ENCODE measurements around the gene USB1.

The USB1 gene

DNA sequence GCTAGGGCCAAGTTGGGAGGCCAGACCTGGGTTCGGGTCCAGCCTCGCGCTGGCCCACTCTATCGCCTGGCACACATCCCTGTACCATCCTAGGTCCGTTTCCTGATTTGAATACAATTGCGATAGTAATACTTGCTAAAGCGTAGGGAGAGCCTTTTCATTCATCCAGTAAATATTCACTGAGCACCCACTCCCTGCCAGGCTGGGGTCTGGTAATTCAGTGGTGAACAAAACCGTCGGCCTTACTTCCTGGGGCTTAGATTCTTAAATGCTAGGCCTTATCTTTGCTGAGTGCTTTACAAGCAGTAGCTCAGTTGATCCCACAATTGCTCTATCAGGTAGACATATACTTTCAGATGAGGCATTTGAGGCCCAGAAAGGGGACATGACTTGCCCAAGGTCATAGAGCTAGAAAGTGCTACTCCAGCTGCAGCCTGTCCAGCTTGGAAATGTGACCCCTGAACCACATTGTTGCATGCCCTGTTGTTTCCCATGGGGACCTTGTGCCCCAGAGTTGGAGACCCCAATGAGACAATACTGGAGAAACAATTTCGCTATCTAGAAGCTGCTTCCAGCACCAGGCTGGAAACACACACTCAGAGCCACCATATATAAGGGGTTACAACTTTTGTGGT lies 691 bp downstream of the USB1 start:
- H3K9me3 ChIP-seq (ENCODE audit: control insufficient read depth, insufficient read depth, low read depth, low read length) = no peaks in the 10 kb centered on the region
- peaks cover 0 to 50% of the 10 kb centered on the region in 2 experiments; a peak in 2 of 3 replicates for H3K36me3 ChIP-seq (ENCODE audit: control insufficient read depth in 2 of 2, insufficient read depth in 1 of 2, low read length in 2 of 2)
- H3K4me1 ChIP-seq (ENCODE audit: control insufficient read depth, insufficient read depth, low read length) = no peaks in the 10 kb centered on the region
- ChIA-PET CTCF (interaction anchor here (0.6 to 3.6 kb wide), 6 partner anchors 30 to 261 kb away, joined by 3 to 22 read pairs (median 5); no protein-coding TSS in a partner anchor), POLR2A (interaction anchor here (1.0 to 1.8 kb wide), 5 partner anchors 96 to 267 kb away, joined by 3 to 10 read pairs (median 7); partner anchors contain the start of gene CFAP20)
- TF ChIP-seq ZNF155 (tag by site-specific recombination; IDR thresholded peaks at IDR 0.05) (no peak), HOXA7 (CRISPR knock-in tag; IDR thresholded peaks at IDR 0.05; ENCODE audit: borderline replicate concordance) (no peak), GLIS1 (tag by site-specific recombination; IDR thresholded peaks at IDR 0.05) (no peak), ZNF121 (tag by site-specific recombination; IDR thresholded peaks at IDR 0.05) (no peak), ZNF626 (tag by site-specific recombination; IDR thresholded peaks at IDR 0.05) (no peak), TRIM28 (IDR thresholded peaks at IDR 0.05; ENCODE audit: borderline replicate concordance, low read length) (no peak), ZSCAN23 (tag by site-specific recombination; IDR thresholded peaks at IDR 0.05) (no peak), ZNF830 (tag by site-specific recombination; IDR thresholded peaks at IDR 0.05; ENCODE audit: low read depth) (no peak), MZF1 (tag by site-specific recombination; IDR thresholded peaks at IDR 0.05; ENCODE audit: borderline replicate concordance) (no peak), ZNF10 (tag by site-specific recombination; IDR thresholded peaks at IDR 0.05) (no peak), ZNF600 (tag by site-specific recombination; IDR thresholded peaks at IDR 0.05) (no peak), KLF9 (tag by site-specific recombination; IDR thresholded peaks at IDR 0.05; ENCODE audit: low read depth) (no peak)
- TF ChIP-seq, protein P1, sequence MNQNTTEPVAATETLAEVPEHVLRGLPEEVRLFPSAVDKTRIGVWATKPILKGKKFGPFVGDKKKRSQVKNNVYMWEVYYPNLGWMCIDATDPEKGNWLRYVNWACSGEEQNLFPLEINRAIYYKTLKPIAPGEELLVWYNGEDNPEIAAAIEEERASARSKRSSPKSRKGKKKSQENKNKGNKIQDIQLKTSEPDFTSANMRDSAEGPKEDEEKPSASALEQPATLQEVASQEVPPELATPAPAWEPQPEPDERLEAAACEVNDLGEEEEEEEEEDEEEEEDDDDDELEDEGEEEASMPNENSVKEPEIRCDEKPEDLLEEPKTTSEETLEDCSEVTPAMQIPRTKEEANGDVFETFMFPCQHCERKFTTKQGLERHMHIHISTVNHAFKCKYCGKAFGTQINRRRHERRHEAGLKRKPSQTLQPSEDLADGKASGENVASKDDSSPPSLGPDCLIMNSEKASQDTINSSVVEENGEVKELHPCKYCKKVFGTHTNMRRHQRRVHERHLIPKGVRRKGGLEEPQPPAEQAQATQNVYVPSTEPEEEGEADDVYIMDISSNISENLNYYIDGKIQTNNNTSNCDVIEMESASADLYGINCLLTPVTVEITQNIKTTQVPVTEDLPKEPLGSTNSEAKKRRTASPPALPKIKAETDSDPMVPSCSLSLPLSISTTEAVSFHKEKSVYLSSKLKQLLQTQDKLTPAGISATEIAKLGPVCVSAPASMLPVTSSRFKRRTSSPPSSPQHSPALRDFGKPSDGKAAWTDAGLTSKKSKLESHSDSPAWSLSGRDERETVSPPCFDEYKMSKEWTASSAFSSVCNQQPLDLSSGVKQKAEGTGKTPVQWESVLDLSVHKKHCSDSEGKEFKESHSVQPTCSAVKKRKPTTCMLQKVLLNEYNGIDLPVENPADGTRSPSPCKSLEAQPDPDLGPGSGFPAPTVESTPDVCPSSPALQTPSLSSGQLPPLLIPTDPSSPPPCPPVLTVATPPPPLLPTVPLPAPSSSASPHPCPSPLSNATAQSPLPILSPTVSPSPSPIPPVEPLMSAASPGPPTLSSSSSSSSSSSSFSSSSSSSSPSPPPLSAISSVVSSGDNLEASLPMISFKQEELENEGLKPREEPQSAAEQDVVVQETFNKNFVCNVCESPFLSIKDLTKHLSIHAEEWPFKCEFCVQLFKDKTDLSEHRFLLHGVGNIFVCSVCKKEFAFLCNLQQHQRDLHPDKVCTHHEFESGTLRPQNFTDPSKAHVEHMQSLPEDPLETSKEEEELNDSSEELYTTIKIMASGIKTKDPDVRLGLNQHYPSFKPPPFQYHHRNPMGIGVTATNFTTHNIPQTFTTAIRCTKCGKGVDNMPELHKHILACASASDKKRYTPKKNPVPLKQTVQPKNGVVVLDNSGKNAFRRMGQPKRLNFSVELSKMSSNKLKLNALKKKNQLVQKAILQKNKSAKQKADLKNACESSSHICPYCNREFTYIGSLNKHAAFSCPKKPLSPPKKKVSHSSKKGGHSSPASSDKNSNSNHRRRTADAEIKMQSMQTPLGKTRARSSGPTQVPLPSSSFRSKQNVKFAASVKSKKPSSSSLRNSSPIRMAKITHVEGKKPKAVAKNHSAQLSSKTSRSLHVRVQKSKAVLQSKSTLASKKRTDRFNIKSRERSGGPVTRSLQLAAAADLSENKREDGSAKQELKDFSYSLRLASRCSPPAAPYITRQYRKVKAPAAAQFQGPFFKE (tag by site-specific recombination; IDR thresholded peaks at IDR 0.05; ENCODE audit: borderline replicate concordance) = no peak
- TF ChIP-seq, protein P2, sequence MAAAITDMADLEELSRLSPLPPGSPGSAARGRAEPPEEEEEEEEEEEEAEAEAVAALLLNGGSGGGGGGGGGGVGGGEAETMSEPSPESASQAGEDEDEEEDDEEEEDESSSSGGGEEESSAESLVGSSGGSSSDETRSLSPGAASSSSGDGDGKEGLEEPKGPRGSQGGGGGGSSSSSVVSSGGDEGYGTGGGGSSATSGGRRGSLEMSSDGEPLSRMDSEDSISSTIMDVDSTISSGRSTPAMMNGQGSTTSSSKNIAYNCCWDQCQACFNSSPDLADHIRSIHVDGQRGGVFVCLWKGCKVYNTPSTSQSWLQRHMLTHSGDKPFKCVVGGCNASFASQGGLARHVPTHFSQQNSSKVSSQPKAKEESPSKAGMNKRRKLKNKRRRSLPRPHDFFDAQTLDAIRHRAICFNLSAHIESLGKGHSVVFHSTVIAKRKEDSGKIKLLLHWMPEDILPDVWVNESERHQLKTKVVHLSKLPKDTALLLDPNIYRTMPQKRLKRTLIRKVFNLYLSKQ (tag by site-specific recombination; IDR thresholded peaks at IDR 0.05; ENCODE audit: borderline replicate concordance) = no peak
- TF ChIP-seq, protein P3, sequence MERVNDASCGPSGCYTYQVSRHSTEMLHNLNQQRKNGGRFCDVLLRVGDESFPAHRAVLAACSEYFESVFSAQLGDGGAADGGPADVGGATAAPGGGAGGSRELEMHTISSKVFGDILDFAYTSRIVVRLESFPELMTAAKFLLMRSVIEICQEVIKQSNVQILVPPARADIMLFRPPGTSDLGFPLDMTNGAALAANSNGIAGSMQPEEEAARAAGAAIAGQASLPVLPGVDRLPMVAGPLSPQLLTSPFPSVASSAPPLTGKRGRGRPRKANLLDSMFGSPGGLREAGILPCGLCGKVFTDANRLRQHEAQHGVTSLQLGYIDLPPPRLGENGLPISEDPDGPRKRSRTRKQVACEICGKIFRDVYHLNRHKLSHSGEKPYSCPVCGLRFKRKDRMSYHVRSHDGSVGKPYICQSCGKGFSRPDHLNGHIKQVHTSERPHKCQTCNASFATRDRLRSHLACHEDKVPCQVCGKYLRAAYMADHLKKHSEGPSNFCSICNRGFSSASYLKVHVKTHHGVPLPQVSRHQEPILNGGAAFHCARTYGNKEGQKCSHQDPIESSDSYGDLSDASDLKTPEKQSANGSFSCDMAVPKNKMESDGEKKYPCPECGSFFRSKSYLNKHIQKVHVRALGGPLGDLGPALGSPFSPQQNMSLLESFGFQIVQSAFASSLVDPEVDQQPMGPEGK (tag by site-specific recombination; IDR thresholded peaks at IDR 0.05) = no peak
- TF ChIP-seq, protein P4, sequence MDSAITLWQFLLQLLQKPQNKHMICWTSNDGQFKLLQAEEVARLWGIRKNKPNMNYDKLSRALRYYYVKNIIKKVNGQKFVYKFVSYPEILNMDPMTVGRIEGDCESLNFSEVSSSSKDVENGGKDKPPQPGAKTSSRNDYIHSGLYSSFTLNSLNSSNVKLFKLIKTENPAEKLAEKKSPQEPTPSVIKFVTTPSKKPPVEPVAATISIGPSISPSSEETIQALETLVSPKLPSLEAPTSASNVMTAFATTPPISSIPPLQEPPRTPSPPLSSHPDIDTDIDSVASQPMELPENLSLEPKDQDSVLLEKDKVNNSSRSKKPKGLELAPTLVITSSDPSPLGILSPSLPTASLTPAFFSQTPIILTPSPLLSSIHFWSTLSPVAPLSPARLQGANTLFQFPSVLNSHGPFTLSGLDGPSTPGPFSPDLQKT (IDR thresholded peaks at IDR 0.05; ENCODE audit: borderline replicate concordance, low read depth, low read length) = no peak
- TF ChIP-seq, protein P5, sequence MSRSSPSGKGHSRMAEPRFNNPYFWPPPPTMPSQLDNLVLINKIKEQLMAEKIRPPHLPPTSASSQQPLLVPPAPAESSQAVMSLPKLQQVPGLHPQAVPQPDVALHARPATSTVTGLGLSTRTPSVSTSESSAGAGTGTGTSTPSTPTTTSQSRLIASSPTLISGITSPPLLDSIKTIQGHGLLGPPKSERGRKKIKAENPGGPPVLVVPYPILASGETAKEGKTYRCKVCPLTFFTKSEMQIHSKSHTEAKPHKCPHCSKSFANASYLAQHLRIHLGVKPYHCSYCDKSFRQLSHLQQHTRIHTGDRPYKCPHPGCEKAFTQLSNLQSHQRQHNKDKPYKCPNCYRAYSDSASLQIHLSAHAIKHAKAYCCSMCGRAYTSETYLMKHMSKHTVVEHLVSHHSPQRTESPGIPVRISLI (tag by site-specific recombination; IDR thresholded peaks at IDR 0.05) = no peak
- TF ChIP-seq, protein P6, sequence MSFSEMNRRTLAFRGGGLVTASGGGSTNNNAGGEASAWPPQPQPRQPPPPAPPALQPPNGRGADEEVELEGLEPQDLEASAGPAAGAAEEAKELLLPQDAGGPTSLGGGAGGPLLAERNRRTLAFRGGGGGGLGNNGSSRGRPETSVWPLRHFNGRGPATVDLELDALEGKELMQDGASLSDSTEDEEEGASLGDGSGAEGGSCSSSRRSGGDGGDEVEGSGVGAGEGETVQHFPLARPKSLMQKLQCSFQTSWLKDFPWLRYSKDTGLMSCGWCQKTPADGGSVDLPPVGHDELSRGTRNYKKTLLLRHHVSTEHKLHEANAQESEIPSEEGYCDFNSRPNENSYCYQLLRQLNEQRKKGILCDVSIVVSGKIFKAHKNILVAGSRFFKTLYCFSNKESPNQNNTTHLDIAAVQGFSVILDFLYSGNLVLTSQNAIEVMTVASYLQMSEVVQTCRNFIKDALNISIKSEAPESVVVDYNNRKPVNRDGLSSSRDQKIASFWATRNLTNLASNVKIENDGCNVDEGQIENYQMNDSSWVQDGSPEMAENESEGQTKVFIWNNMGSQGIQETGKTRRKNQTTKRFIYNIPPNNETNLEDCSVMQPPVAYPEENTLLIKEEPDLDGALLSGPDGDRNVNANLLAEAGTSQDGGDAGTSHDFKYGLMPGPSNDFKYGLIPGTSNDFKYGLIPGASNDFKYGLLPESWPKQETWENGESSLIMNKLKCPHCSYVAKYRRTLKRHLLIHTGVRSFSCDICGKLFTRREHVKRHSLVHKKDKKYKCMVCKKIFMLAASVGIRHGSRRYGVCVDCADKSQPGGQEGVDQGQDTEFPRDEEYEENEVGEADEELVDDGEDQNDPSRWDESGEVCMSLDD (tag by site-specific recombination; IDR thresholded peaks at IDR 0.05) = no peak
- H3K27ac ChIP-seq (ENCODE audit: extremely low read depth, low read depth, low read length) = no peak overlapping the region
- H3K4me3 ChIP-seq (ENCODE audit: low read depth, low read length) = peak overlapping the region; percentile 77

Data from HEK293 (cell line).